ENCODE measurements around the gene EFCAB9. TPM values are rescaled to one million over a fixed set of nuclear protein-coding genes. Genes with fewer than 3 reads are reported as not detected.

EFCAB9 gene
- total RNA-seq, 1 experiment from 2014 or later, result not detected

DNA sequence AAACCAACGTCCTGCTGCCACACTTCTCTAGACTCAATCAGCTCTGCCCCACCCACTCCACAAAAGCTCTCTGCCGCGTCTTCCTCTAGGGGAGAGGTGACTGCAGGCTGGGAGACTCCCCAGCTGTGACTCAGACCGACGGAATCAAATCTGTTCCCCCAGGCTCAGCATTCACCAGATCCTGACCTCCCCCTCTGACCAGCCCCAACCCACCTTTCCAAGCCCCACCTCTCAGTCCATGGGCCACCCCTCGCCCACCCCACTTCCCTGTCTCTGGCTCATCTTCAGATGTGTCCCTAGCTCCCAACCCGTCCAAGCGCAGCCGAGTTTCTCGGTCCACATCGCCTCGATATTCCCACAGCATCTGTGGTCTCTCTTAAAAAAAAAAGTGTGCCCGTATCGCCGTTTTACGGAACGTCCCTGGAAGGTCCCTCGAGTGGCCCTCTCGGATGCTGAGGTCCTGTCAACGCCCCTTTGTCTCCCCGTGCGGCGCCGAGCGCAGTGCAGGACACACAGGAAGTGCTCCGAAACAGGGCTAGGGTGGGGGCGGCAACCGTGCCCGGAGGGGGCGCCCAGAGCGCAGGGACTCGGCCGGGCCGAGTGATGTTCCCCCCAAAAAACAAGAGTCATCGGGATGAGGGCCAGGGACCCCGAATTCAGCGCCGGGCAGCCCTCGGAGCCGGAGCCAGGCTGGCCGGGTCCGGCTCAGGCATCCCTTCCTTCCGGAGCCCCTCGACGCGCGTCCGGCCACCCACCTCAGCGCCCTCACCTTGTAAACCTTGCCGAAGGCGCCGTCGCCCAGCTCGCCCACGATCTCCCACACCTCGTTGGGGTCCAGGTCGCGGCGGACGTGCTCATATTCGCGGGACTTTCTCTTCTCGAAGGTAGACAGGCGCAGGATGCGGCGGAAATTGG, 6.6 kb upstream of the EFCAB9 start (continued):
- TF ChIP-seq, protein P1, sequence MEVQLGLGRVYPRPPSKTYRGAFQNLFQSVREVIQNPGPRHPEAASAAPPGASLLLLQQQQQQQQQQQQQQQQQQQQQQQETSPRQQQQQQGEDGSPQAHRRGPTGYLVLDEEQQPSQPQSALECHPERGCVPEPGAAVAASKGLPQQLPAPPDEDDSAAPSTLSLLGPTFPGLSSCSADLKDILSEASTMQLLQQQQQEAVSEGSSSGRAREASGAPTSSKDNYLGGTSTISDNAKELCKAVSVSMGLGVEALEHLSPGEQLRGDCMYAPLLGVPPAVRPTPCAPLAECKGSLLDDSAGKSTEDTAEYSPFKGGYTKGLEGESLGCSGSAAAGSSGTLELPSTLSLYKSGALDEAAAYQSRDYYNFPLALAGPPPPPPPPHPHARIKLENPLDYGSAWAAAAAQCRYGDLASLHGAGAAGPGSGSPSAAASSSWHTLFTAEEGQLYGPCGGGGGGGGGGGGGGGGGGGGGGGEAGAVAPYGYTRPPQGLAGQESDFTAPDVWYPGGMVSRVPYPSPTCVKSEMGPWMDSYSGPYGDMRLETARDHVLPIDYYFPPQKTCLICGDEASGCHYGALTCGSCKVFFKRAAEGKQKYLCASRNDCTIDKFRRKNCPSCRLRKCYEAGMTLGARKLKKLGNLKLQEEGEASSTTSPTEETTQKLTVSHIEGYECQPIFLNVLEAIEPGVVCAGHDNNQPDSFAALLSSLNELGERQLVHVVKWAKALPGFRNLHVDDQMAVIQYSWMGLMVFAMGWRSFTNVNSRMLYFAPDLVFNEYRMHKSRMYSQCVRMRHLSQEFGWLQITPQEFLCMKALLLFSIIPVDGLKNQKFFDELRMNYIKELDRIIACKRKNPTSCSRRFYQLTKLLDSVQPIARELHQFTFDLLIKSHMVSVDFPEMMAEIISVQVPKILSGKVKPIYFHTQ (CRISPR knock-in tag; IDR thresholded peaks at IDR 0.05), result no peak
- TF ChIP-seq, protein P2, sequence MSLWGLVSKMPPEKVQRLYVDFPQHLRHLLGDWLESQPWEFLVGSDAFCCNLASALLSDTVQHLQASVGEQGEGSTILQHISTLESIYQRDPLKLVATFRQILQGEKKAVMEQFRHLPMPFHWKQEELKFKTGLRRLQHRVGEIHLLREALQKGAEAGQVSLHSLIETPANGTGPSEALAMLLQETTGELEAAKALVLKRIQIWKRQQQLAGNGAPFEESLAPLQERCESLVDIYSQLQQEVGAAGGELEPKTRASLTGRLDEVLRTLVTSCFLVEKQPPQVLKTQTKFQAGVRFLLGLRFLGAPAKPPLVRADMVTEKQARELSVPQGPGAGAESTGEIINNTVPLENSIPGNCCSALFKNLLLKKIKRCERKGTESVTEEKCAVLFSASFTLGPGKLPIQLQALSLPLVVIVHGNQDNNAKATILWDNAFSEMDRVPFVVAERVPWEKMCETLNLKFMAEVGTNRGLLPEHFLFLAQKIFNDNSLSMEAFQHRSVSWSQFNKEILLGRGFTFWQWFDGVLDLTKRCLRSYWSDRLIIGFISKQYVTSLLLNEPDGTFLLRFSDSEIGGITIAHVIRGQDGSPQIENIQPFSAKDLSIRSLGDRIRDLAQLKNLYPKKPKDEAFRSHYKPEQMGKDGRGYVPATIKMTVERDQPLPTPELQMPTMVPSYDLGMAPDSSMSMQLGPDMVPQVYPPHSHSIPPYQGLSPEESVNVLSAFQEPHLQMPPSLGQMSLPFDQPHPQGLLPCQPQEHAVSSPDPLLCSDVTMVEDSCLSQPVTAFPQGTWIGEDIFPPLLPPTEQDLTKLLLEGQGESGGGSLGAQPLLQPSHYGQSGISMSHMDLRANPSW (CRISPR knock-in tag; conservative IDR thresholded peaks at IDR 0.05; ENCODE audit: low read depth), result no peak
- TF ChIP-seq CREM (CRISPR knock-in tag; IDR thresholded peaks at IDR 0.05) (no peak), FOXP1 (CRISPR knock-in tag; IDR thresholded peaks at IDR 0.05; ENCODE audit: borderline replicate concordance) (peak; percentile 12), ZNF396 (CRISPR knock-in tag; IDR thresholded peaks at IDR 0.05; ENCODE audit: borderline replicate concordance) (no peak), TEAD1 (CRISPR knock-in tag; IDR thresholded peaks at IDR 0.05) (no peak), ZNF317 (CRISPR knock-in tag; IDR thresholded peaks at IDR 0.05; ENCODE audit: borderline replicate concordance, low read depth) (no peak), NR1H2 (CRISPR knock-in tag; IDR thresholded peaks at IDR 0.05) (no peak), TP53 (CRISPR knock-in tag; IDR thresholded peaks at IDR 0.05) (0 out of 2 replicates have a peak, but pooled peaks have one; percentile 8), ZNF232 (CRISPR knock-in tag; IDR thresholded peaks at IDR 0.05) (no peak), IRF2 (CRISPR knock-in tag; IDR thresholded peaks at IDR 0.05; ENCODE audit: borderline replicate concordance, low read depth) (no peak), SOX15 (CRISPR knock-in tag; IDR thresholded peaks at IDR 0.05) (no peak)
- TF ChIP-seq, protein P3, sequence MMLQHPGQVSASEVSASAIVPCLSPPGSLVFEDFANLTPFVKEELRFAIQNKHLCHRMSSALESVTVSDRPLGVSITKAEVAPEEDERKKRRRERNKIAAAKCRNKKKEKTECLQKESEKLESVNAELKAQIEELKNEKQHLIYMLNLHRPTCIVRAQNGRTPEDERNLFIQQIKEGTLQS (CRISPR knock-in tag; conservative IDR thresholded peaks at IDR 0.05), result no peak
- TF ChIP-seq, protein P4, sequence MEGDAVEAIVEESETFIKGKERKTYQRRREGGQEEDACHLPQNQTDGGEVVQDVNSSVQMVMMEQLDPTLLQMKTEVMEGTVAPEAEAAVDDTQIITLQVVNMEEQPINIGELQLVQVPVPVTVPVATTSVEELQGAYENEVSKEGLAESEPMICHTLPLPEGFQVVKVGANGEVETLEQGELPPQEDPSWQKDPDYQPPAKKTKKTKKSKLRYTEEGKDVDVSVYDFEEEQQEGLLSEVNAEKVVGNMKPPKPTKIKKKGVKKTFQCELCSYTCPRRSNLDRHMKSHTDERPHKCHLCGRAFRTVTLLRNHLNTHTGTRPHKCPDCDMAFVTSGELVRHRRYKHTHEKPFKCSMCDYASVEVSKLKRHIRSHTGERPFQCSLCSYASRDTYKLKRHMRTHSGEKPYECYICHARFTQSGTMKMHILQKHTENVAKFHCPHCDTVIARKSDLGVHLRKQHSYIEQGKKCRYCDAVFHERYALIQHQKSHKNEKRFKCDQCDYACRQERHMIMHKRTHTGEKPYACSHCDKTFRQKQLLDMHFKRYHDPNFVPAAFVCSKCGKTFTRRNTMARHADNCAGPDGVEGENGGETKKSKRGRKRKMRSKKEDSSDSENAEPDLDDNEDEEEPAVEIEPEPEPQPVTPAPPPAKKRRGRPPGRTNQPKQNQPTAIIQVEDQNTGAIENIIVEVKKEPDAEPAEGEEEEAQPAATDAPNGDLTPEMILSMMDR (IDR thresholded peaks at IDR 0.05), result no peak
- TF ChIP-seq, protein P5, sequence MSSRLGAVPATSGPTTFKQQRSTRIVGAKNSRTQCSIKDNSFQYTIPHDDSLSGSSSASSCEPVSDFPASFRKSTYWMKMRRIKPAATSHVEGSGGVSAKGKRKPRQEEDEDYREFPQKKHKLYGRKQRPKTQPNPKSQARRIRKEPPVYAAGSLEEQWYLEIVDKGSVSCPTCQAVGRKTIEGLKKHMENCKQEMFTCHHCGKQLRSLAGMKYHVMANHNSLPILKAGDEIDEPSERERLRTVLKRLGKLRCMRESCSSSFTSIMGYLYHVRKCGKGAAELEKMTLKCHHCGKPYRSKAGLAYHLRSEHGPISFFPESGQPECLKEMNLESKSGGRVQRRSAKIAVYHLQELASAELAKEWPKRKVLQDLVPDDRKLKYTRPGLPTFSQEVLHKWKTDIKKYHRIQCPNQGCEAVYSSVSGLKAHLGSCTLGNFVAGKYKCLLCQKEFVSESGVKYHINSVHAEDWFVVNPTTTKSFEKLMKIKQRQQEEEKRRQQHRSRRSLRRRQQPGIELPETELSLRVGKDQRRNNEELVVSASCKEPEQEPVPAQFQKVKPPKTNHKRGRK (CRISPR knock-in tag; IDR thresholded peaks at IDR 0.05; ENCODE audit: borderline replicate concordance), result no peak
- TF ChIP-seq, protein P6, sequence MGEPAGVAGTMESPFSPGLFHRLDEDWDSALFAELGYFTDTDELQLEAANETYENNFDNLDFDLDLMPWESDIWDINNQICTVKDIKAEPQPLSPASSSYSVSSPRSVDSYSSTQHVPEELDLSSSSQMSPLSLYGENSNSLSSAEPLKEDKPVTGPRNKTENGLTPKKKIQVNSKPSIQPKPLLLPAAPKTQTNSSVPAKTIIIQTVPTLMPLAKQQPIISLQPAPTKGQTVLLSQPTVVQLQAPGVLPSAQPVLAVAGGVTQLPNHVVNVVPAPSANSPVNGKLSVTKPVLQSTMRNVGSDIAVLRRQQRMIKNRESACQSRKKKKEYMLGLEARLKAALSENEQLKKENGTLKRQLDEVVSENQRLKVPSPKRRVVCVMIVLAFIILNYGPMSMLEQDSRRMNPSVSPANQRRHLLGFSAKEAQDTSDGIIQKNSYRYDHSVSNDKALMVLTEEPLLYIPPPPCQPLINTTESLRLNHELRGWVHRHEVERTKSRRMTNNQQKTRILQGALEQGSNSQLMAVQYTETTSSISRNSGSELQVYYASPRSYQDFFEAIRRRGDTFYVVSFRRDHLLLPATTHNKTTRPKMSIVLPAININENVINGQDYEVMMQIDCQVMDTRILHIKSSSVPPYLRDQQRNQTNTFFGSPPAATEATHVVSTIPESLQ (CRISPR knock-in tag; IDR thresholded peaks at IDR 0.05), result no peak
- TF ChIP-seq, protein P7, sequence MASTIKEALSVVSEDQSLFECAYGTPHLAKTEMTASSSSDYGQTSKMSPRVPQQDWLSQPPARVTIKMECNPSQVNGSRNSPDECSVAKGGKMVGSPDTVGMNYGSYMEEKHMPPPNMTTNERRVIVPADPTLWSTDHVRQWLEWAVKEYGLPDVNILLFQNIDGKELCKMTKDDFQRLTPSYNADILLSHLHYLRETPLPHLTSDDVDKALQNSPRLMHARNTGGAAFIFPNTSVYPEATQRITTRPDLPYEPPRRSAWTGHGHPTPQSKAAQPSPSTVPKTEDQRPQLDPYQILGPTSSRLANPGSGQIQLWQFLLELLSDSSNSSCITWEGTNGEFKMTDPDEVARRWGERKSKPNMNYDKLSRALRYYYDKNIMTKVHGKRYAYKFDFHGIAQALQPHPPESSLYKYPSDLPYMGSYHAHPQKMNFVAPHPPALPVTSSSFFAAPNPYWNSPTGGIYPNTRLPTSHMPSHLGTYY (CRISPR knock-in tag; IDR thresholded peaks at IDR 0.05), result no peak
- TF ChIP-seq, protein P8, sequence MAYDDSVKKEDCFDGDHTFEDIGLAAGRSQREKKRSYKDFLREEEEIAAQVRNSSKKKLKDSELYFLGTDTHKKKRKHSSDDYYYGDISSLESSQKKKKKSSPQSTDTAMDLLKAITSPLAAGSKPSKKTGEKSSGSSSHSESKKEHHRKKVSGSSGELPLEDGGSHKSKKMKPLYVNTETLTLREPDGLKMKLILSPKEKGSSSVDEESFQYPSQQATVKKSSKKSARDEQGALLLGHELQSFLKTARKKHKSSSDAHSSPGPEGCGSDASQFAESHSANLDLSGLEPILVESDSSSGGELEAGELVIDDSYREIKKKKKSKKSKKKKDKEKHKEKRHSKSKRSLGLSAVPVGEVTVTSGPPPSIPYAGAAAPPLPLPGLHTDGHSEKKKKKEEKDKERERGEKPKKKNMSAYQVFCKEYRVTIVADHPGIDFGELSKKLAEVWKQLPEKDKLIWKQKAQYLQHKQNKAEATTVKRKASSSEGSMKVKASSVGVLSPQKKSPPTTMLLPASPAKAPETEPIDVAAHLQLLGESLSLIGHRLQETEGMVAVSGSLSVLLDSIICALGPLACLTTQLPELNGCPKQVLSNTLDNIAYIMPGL (CRISPR knock-in tag; IDR thresholded peaks at IDR 0.05), result peak; percentile 65; the same call in 1 of the 2 replicates
- TF ChIP-seq, protein P9, sequence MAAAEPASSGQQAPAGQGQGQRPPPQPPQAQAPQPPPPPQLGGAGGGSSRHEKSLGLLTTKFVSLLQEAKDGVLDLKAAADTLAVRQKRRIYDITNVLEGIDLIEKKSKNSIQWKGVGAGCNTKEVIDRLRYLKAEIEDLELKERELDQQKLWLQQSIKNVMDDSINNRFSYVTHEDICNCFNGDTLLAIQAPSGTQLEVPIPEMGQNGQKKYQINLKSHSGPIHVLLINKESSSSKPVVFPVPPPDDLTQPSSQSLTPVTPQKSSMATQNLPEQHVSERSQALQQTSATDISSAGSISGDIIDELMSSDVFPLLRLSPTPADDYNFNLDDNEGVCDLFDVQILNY (CRISPR knock-in tag; IDR thresholded peaks at IDR 0.05), result peak; percentile 37; the same call in 1 of the 2 replicates

Measured in WTC11 (cell line).